Keratinocyte (primary cell): Measurements from ENCODE around the gene LENG1. TPM values are rescaled to one million over a fixed set of nuclear protein-coding genes. Genes with fewer than 3 reads are reported as not detected.
"Not testable (repeated sequence)": the region's sequence is repeated elsewhere in the genome, so short reads cannot be mapped to it uniquely, and the experiment has no call there.

ENCODE experiments used
- DNase-seq: peaks from one replicate; pipeline ENCODE4 v3.0.0-alpha.2; 2011; ENCODE audit warnings: low read depth, missing footprints, low spot score
- FAIRE-seq: peaks from 2 replicates; lab custom pipeline; 2011; peaks lifted over from hg19 to GRCh38; lab: Jason Lieb, UNC
- H2AFZ ChIP-seq: 2 replicates; pipeline ENCODE4 v1.6.0; 2012; ENCODE audit warnings: low read length, control low read depth, inconsistent platforms; ENCODE audit not compliant: control insufficient read depth
- H3K27ac ChIP-seq: 2 replicates; pipeline ENCODE4 v1.5.1; 2011; ENCODE audit warnings: low read length; ENCODE audit not compliant: control insufficient read depth, insufficient read depth
- H3K27me3 ChIP-seq: 3 replicates; pipeline ENCODE4 v1.6.0; 2011; ENCODE audit warnings: low read length; ENCODE audit not compliant: control insufficient read depth, insufficient read depth; ENCODE audit errors: extremely low read depth
- H3K36me3 ChIP-seq, 2 experiments: 2 replicates in 1 of 2; 3 replicates in 1 of 2; pipeline ENCODE4 v1.5.1; 2011; ENCODE audit warnings: low read length in 2 of 2, mild to moderate bottlenecking in 1 of 2; ENCODE audit not compliant: control insufficient read depth in 2 of 2, insufficient read depth in 2 of 2; ENCODE audit errors: extremely low read depth in 1 of 2
- H3K4me1 ChIP-seq: 3 replicates; pipeline ENCODE4 v1.5.1; 2011; ENCODE audit warnings: low read length; ENCODE audit not compliant: control insufficient read depth, insufficient read depth; ENCODE audit errors: extremely low read depth
- H3K4me2 ChIP-seq: 3 replicates; pipeline ENCODE4 v1.6.0; 2011; ENCODE audit warnings: low read depth, low read length; ENCODE audit not compliant: control insufficient read depth, insufficient read depth; ENCODE audit errors: extremely low read depth
- H3K4me3 ChIP-seq, 3 experiments: fragments of 200-600 bp in 1 of 3; sonication (generic) in 1 of 3; 2 replicates in 2 of 3; 3 replicates in 1 of 3; pipeline ENCODE4 v1.5.1; 2011 to 2016; ENCODE audit warnings: low read length in 3 of 3, mild to moderate bottlenecking in 3 of 3, control low read depth in 2 of 3, inconsistent platforms in 1 of 3, low read depth in 1 of 3, mixed read lengths in 1 of 3, mixed run types in 1 of 3, moderate library complexity in 1 of 3; ENCODE audit not compliant: control insufficient read depth in 2 of 3, insufficient read depth in 2 of 3; ENCODE audit errors: extremely low read depth in 1 of 3
- H3K79me2 ChIP-seq: 2 replicates; pipeline ENCODE4 v1.6.0; 2012; ENCODE audit warnings: low read length; ENCODE audit not compliant: control insufficient read depth, insufficient read depth
- H3K9ac ChIP-seq: 3 replicates; pipeline ENCODE4 v1.6.0; 2011; ENCODE audit warnings: low read length; ENCODE audit not compliant: control insufficient read depth, insufficient read depth; ENCODE audit errors: extremely low read depth
- H3K9me1 ChIP-seq: 3 replicates; pipeline ENCODE4 v1.6.0; 2011; ENCODE audit warnings: low read length; ENCODE audit not compliant: control insufficient read depth, insufficient read depth; ENCODE audit errors: extremely low read depth
- H3K9me3 ChIP-seq: 2 replicates; pipeline ENCODE4 v1.5.1; 2012; ENCODE audit warnings: low read depth, low read length; ENCODE audit not compliant: control insufficient read depth
- H4K20me1 ChIP-seq: 3 replicates; pipeline ENCODE4 v1.6.0; 2011; ENCODE audit warnings: low read length; ENCODE audit not compliant: control insufficient read depth, insufficient read depth; ENCODE audit errors: extremely low read depth
- EZH2 ChIP-seq: IDR thresholded peaks from one replicate; pipeline ENCODE4 v1.6.1; 2012; ENCODE audit warnings: inconsistent platforms, mild to moderate bottlenecking, low read length, moderate library complexity
- dilution Hi-C: fragments of 300-500 bp; cut with MboI; formaldehyde crosslinking; loops from one replicate; pipeline ENCODE4 v1.7.0; 2020; ENCODE audit warnings: low sequenced_read_pairs; ENCODE audit not compliant: extremely low pct_ligation_motif_present
- polyA plus RNA-seq, 5 experiments: library from polyadenylated mRNA; depleted of rRNA in 3 of 5; stranded (reverse) in 3 of 5; stranded (forward) in 1 of 5; unstranded in 1 of 5; fragments of >200 nt; gene quantifications; 1 replicate in 1 of 5; 2 replicates in 3 of 5; 3 replicates in 1 of 5; pipeline versions ENCODE4 v1.2.1 to v1.2.3, GENCODE V29; 2011 to 2012; ENCODE audit warnings: missing spikeins in 2 of 5, low read depth in 1 of 5, low replicate concordance in 1 of 5
- TF ChIP-seq, protein P1 (sequence below), 3 experiments: IDR thresholded peaks in 1 of 3; conservative IDR thresholded peaks in 1 of 3; optimal IDR thresholded peaks in 1 of 3; 2 replicates in 2 of 3; 3 replicates in 1 of 3; pipeline versions ENCODE3 to v1.5.1; 2011; ENCODE audit warnings: low read length in 3 of 3, mild to moderate bottlenecking in 3 of 3, moderate library complexity in 2 of 3, control low read depth in 1 of 3, inconsistent platforms in 1 of 3; ENCODE audit not compliant: insufficient read depth in 2 of 3; ENCODE audit errors: extremely low read depth in 1 of 3

The LENG1 gene
- polyA plus RNA-seq, 1 donor (not counting 4 experiments of a cell fraction or from before 2014, with no cell fraction given), result 3.4 TPM

GRCh38 chr19:54196536-54196935, 37.0 kb upstream of the LENG1 start:
- no peak overlapping the region for H3K27ac ChIP-seq
- TF ChIP-seq, protein P1, sequence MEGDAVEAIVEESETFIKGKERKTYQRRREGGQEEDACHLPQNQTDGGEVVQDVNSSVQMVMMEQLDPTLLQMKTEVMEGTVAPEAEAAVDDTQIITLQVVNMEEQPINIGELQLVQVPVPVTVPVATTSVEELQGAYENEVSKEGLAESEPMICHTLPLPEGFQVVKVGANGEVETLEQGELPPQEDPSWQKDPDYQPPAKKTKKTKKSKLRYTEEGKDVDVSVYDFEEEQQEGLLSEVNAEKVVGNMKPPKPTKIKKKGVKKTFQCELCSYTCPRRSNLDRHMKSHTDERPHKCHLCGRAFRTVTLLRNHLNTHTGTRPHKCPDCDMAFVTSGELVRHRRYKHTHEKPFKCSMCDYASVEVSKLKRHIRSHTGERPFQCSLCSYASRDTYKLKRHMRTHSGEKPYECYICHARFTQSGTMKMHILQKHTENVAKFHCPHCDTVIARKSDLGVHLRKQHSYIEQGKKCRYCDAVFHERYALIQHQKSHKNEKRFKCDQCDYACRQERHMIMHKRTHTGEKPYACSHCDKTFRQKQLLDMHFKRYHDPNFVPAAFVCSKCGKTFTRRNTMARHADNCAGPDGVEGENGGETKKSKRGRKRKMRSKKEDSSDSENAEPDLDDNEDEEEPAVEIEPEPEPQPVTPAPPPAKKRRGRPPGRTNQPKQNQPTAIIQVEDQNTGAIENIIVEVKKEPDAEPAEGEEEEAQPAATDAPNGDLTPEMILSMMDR (optimal IDR thresholded peaks at IDR 0.05 in 1 of 3, IDR thresholded peaks at IDR 0.05 in 1 of 3, conservative IDR thresholded peaks at IDR 0.05 in 1 of 3; ENCODE audit: extremely low read depth in 1 of 3, insufficient read depth in 2 of 3, low read length in 3 of 3), result no peak
- no peak for TF ChIP-seq EZH2

GRCh38 chr19:54194463-54194862, 34.9 kb upstream of the LENG1 start:
- Histone ChIP-seq H3K4me1 (peaks cover 15% of the 10 kb centered on the region), H3K79me2 (peaks cover 20% of the 10 kb centered on the region)
- H3K27ac ChIP-seq, H3K4me2 ChIP-seq, H3K27me3 ChIP-seq, H4K20me1 ChIP-seq, H3K9me1 ChIP-seq, dilution Hi-C loops, H2AFZ ChIP-seq, FAIRE-seq, H3K4me3 ChIP-seq, H3K36me3 ChIP-seq, H3K9ac ChIP-seq, H3K9me3 ChIP-seq, DNase-seq: not testable (repeated sequence)

More at GRCh38 chr19:54196536-54196935, 37.0 kb upstream of the LENG1 start:
- FAIRE-seq (no peak), DNase-seq (no peak)
- dilution Hi-C loops, result no loop called here
- no peak overlapping the region for H3K4me2 ChIP-seq
- no peak overlapping the region for H2AFZ ChIP-seq
- peaks cover 5% of the 10 kb centered on the region for H4K20me1 ChIP-seq
- no peaks in the 10 kb centered on the region for H3K9me1 ChIP-seq
- H3K79me2 ChIP-seq, result peaks cover 27% of the 10 kb centered on the region
- peaks cover 6 to 15% of the 10 kb centered on the region in 2 experiments for H3K36me3 ChIP-seq
- H3K27me3 ChIP-seq, result no peaks in the 10 kb centered on the region
- H3K4me1 ChIP-seq, result peaks cover 18% of the 10 kb centered on the region
- H3K9me3 ChIP-seq, result no peaks in the 10 kb centered on the region
- no peak overlapping the region for H3K9ac ChIP-seq
- no peak overlapping the region for H3K4me3 ChIP-seq

- no peak for FAIRE-seq
- peaks cover 3 to 8% of the 10 kb centered on the region in 2 experiments for H3K36me3 ChIP-seq
- H3K4me2 ChIP-seq, result no peak overlapping the region
Measured at GRCh38 chr19:54193011-54193410, 33.5 kb upstream of the LENG1 start.

More at GRCh38 chr19:54193011-54193410, 33.5 kb upstream of the LENG1 start:
- TF ChIP-seq, protein P1 (optimal IDR thresholded peaks at IDR 0.05 in 1 of 3, IDR thresholded peaks at IDR 0.05 in 1 of 3, conservative IDR thresholded peaks at IDR 0.05 in 1 of 3; ENCODE audit: extremely low read depth in 1 of 3, insufficient read depth in 2 of 3, low read length in 3 of 3), result no peak
- no peak for TF ChIP-seq EZH2
- peaks cover 21% of the 10 kb centered on the region for H3K4me1 ChIP-seq
- no peaks in the 10 kb centered on the region for H3K27me3 ChIP-seq
- peaks cover 32% of the 10 kb centered on the region for H3K79me2 ChIP-seq
- no peak overlapping the region for H3K4me3 ChIP-seq
- H3K27ac ChIP-seq, result no peak overlapping the region
- no peaks in the 10 kb centered on the region for H3K9me3 ChIP-seq
- no peaks in the 10 kb centered on the region for H4K20me1 ChIP-seq
- no peaks in the 10 kb centered on the region for H3K9me1 ChIP-seq
- dilution Hi-C loops, result no loop called here
- no peak for DNase-seq
- no peak overlapping the region for H3K9ac ChIP-seq
- H2AFZ ChIP-seq, result no peak overlapping the region
